Ramos (cell line): ENCODE data around the gene SLC38A4.

Source experiments
- in situ Hi-C: fragments of 300-500 bp; cut with MboI; formaldehyde crosslinking; loops from one replicate; pipeline ENCODE4 v1.14.3; 2022; ENCODE audit warnings: low sequenced_read_pairs; ENCODE audit not compliant: unreplicated experiment

SLC38A4 gene

GRCh38 chr12:46722394-46723185 lies 103.2 kb downstream of the SLC38A4 start:
- in situ Hi-C loops, result no loop called here

GRCh38 chr12:46718495-46718894 lies 107.3 kb downstream of the SLC38A4 start:
- in situ Hi-C loops, result no loop called here

GRCh38 chr12:46717868-46718267 lies 107.9 kb downstream of the SLC38A4 start:
- in situ Hi-C loops, result no loop called here

GRCh38 chr12:46717159-46717558 lies 108.6 kb downstream of the SLC38A4 start:
- in situ Hi-C loops, result no loop called here
